GM12873 (cell line): ENCODE measurements around the gene TMEM220.

Experiments
- TF ChIP-seq, protein P1 (sequence below): IDR thresholded peaks from 2 replicates; pipeline ENCODE4 v1.5.1; 2012; ENCODE audit warnings: low read depth, mild to moderate bottlenecking, moderate library complexity, low read length, control low read depth; ENCODE audit not compliant: insufficient read depth; ENCODE audit errors: missing control alignments

TMEM220 gene

GRCh38 chr17:10761281-10761680 lies 31.5 kb upstream of the TMEM220 start:
- TF ChIP-seq, protein P1, sequence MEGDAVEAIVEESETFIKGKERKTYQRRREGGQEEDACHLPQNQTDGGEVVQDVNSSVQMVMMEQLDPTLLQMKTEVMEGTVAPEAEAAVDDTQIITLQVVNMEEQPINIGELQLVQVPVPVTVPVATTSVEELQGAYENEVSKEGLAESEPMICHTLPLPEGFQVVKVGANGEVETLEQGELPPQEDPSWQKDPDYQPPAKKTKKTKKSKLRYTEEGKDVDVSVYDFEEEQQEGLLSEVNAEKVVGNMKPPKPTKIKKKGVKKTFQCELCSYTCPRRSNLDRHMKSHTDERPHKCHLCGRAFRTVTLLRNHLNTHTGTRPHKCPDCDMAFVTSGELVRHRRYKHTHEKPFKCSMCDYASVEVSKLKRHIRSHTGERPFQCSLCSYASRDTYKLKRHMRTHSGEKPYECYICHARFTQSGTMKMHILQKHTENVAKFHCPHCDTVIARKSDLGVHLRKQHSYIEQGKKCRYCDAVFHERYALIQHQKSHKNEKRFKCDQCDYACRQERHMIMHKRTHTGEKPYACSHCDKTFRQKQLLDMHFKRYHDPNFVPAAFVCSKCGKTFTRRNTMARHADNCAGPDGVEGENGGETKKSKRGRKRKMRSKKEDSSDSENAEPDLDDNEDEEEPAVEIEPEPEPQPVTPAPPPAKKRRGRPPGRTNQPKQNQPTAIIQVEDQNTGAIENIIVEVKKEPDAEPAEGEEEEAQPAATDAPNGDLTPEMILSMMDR: no peak

GRCh38 chr17:10758062-10758461 lies 28.2 kb upstream of the TMEM220 start:
- TF ChIP-seq, protein P1: no peak

DNA sequence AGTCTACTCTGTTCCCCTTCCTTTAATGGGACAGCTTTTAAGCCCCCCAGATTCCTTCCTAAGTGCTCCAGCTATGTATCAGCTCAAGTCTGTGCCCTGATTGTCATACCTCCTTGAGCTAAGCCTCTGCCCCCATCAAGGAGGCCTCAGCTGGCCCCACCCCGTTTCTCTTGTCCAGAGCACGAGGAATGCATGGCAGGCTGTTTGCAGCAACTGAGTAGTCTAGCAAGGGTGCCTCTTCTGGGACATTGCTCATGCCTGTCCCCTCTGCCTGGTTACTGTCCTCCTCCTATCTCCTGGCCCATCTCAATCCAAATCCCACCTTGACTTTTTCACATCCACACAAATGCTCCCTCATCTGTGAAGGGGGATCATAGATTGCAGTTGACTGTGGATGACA lies 27.8 kb upstream of the TMEM220 start:
- TF ChIP-seq, protein P1: no peak

DNA sequence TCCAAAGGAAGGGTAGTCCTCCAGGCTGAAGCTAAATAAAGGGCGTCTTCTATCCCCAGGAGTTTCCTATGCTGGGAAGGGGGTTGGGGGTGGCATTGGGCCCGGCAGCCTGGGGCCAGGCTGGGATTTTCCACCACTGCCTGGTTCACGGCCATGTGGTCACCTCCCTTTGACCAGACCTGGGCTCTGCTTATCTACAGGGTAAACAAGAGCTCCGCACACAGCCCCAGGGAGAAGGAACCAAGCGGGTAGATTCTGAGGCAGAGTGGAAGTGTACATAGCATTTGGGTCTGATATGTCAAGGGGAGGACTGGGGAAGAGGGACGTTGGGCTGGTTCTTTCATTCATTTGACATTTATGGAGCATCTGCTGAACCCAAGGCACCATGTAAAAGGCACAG lies 27.2 kb upstream of the TMEM220 start:
- TF ChIP-seq, protein P1: no peak

GRCh38 chr17:10756619-10757018 lies 26.8 kb upstream of the TMEM220 start:
- TF ChIP-seq, protein P1: no peak

DNA sequence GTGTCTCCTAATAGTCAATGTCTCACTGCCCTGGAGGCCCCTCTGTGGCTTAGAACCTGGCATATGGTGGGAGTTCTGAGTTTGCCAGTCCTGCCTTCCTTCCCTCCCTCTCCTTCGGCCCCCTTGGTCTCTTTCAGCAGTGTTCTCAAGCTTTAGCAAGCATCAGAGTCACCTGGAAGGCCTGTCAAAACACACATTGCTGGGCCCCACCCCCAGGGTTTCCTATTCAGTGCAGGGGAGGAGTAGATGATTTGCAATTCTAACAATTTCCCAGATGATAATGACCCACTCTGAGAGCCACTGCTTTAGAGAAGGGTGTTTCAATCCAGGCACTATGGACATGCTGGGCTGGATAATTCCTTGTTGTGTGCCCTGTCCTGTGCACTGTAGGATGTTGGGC lies 26.4 kb upstream of the TMEM220 start:
- TF ChIP-seq, protein P1: no peak

DNA sequence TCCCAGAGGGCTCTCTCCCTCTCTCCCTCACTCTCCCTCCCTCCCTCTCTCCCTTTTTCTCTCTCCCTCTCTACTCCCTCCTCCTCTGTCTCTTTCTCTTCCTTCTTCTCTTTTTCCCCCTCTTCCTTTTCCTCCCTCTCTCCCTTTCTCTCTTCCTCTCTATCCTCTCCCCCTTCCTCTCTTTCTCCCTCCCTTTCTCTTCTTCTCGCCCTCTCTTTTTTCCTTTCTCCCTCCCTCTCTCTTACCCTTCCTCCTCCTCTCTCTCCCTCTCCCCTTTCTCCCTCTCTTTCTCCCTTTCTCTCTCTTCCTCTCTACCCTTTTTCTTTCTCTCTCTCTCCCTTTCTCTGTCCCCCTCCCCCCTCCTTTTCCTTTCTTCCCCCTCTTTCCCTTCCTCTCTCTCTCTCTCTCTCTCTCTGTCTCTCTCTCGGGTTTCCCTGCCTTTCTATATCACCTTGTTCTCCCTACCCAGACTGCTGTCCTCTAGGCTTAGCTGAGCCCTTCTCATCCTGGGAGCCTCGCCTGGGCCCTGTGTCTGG lies 25.8 kb upstream of the TMEM220 start:
- TF ChIP-seq, protein P1: no peak
